Neural progenitor cell (in vitro differentiated cells): Measurements from ENCODE around the gene KRT76.

Source experiments
- CTCF ChIP-seq: fragments of 200-600 bp; sonication (generic); IDR thresholded peaks from 2 replicates; pipeline ENCODE4 v1.5.1; 2017; ENCODE audit warnings: antibody characterized with exemption, mild to moderate bottlenecking
- EZH2 ChIP-seq: fragments of 200-600 bp; sonication (generic); IDR thresholded peaks from 2 replicates; pipeline ENCODE4 v1.6.1; 2017; ENCODE audit warnings: antibody characterized with exemption, mild to moderate bottlenecking, moderate library complexity

- TF ChIP-seq EZH2 (no peak), CTCF (no peak)
These were observed 24.6 kb upstream of the KRT76 start for GRCh38 chr12:52801773-52802172.
